ENCODE results near the gene TSEN54.

- TF ChIP-seq POLR2A (IDR thresholded peaks at IDR 0.05) = no peak
- no peak for TF ChIP-seq CTCF (IDR thresholded peaks at IDR 0.05)
These were observed 8.3 kb upstream of the TSEN54 start for GRCh38 chr17:75507733-75508719.

Measured in transverse colon (tissue), 3 donors.